Measurements from ENCODE around the gene ZNF135.

The ZNF135 gene

GRCh38 chr19:58098682-58098998 is 39.6 kb downstream of the ZNF135 start:
- Histone ChIP-seq H3K4me3 (IDR thresholded peaks at IDR 0.05; ENCODE audit: insufficient read depth, low read depth, low read length) (no peak overlapping the region), H3K27me3 (ENCODE audit: insufficient read depth, low read depth) (no peaks in the 10 kb centered on the region), H3K4me2 (no peak overlapping the region), H3K79me2 (ENCODE audit: insufficient read depth, low read depth) (no peaks in the 10 kb centered on the region), H3K36me3 (ENCODE audit: insufficient read depth) (no peaks in the 10 kb centered on the region), H2AFZ (ENCODE audit: low read depth) (peak overlapping the region; percentile 14; the same call in 1 of the 2 replicates), H3K9ac (peak overlapping the region; percentile 18; the same call in 1 of the 2 replicates), H3K4me1 (ENCODE audit: low read depth, poor library complexity, severe bottlenecking) (no peaks in the 10 kb centered on the region), H3K27ac (no peak overlapping the region), H4K20me1 (ENCODE audit: insufficient read depth) (no peaks in the 10 kb centered on the region)
- no peak for TF ChIP-seq CTCF (conservative IDR thresholded peaks at IDR 0.05; ENCODE audit: low read depth, low read length)

GRCh38 chr19:58107778-58108545 is 48.9 kb downstream of the ZNF135 start:
- H4K20me1 ChIP-seq (ENCODE audit: insufficient read depth) = no peaks in the 10 kb centered on the region
- no peak overlapping the region for H3K4me2 ChIP-seq
- H3K4me3 ChIP-seq (IDR thresholded peaks at IDR 0.05; ENCODE audit: insufficient read depth, low read depth, low read length) = no peak overlapping the region
- H3K36me3 ChIP-seq (ENCODE audit: insufficient read depth) = no peaks in the 10 kb centered on the region
- no peak overlapping the region for H3K27ac ChIP-seq
- H3K79me2 ChIP-seq (ENCODE audit: insufficient read depth, low read depth) = no peaks in the 10 kb centered on the region
- no peak overlapping the region for H3K9ac ChIP-seq
- H3K27me3 ChIP-seq (ENCODE audit: insufficient read depth, low read depth) = peaks cover 2% of the 10 kb centered on the region; the same call in 1 of the 2 replicates
- H2AFZ ChIP-seq (ENCODE audit: low read depth) = no peak overlapping the region
- TF ChIP-seq CTCF (conservative IDR thresholded peaks at IDR 0.05; ENCODE audit: low read depth, low read length) = no peak
- no peaks in the 10 kb centered on the region for H3K4me1 ChIP-seq (ENCODE audit: low read depth, poor library complexity, severe bottlenecking)

GRCh38 chr19:58108546-58108817 is 49.4 kb downstream of the ZNF135 start:
- Histone ChIP-seq H4K20me1 (ENCODE audit: insufficient read depth) (no peaks in the 10 kb centered on the region), H3K4me1 (ENCODE audit: low read depth, poor library complexity, severe bottlenecking) (no peaks in the 10 kb centered on the region), H2AFZ (ENCODE audit: low read depth) (no peak overlapping the region), H3K4me2 (no peak overlapping the region), H3K27me3 (ENCODE audit: insufficient read depth, low read depth) (peaks cover 2% of the 10 kb centered on the region; the same call in 1 of the 2 replicates), H3K4me3 (IDR thresholded peaks at IDR 0.05; ENCODE audit: insufficient read depth, low read depth, low read length) (no peak overlapping the region), H3K79me2 (ENCODE audit: insufficient read depth, low read depth) (no peaks in the 10 kb centered on the region), H3K27ac (no peak overlapping the region), H3K9ac (no peak overlapping the region), H3K36me3 (ENCODE audit: insufficient read depth) (no peaks in the 10 kb centered on the region)
- TF ChIP-seq CTCF (conservative IDR thresholded peaks at IDR 0.05; ENCODE audit: low read depth, low read length) = no peak

GRCh38 chr19:58117841-58118575 is 58.9 kb downstream of the ZNF135 start:
- TF ChIP-seq CTCF (conservative IDR thresholded peaks at IDR 0.05; ENCODE audit: low read depth, low read length) = no peak
- H3K36me3 ChIP-seq (ENCODE audit: insufficient read depth) = no peaks in the 10 kb centered on the region
- H3K4me2 ChIP-seq = no peak overlapping the region
- H3K79me2 ChIP-seq (ENCODE audit: insufficient read depth, low read depth) = no peaks in the 10 kb centered on the region
- no peaks in the 10 kb centered on the region for H4K20me1 ChIP-seq (ENCODE audit: insufficient read depth)
- H3K9ac ChIP-seq = no peak overlapping the region
- H2AFZ ChIP-seq (ENCODE audit: low read depth) = no peak overlapping the region
- H3K4me1 ChIP-seq (ENCODE audit: low read depth, poor library complexity, severe bottlenecking) = no peaks in the 10 kb centered on the region
- H3K27me3 ChIP-seq (ENCODE audit: insufficient read depth, low read depth) = no peaks in the 10 kb centered on the region; the same call in 1 of the 2 replicates
- no peak overlapping the region for H3K4me3 ChIP-seq (IDR thresholded peaks at IDR 0.05; ENCODE audit: insufficient read depth, low read depth, low read length)
- no peak overlapping the region for H3K27ac ChIP-seq

Measured in KMS-11 (cell line).